ENCODE data around the gene RRP9. TPM values are rescaled to one million over a fixed set of nuclear protein-coding genes. Genes with fewer than 3 reads are reported as not detected.
A peak's percentile ranks its signal among the peaks of the same experiment; 100 is the strongest.

Gene RRP9
- total RNA-seq, 1 donor from 2014 or later, result 12.5 TPM

DNA sequence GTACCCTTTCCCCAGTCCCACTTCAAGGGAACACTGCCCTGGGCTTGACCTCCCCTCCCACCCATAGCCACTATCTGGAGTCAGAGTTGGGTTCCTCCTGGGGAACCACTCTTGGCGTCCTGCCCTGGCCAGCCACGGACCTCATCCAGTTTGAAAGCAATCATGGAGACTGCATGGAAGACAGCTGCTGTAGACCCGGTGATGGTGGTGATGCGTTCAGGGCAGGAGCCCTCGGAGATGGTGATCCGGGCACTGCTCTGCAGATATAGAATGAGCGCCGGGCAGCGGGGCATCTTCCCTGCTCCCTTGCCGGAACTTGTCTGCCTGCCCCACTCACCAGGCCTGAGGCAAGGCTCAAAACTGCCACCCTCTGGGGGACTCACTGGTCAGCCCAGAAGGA lies 18.7 kb upstream of the RRP9 start:
- H3K27me3 ChIP-seq, result no peaks in the 10 kb centered on the region
- no peak for DNase-seq (ENCODE audit: extremely low spot score in 2 of 2)
- H3K27ac ChIP-seq, result no peak overlapping the region
- intact Hi-C loops (cut with DNase I), result no loop called here
- H3K9me3 ChIP-seq, result no peaks in the 10 kb centered on the region
- peaks cover 16% of the 10 kb centered on the region for H3K4me1 ChIP-seq
- no peak overlapping the region for H3K4me3 ChIP-seq
- peaks cover 0 to 7% of the 10 kb centered on the region in 2 donors for H3K36me3 ChIP-seq
- TF ChIP-seq POLR2AphosphoS5 (IDR thresholded peaks at IDR 0.05; ENCODE audit: insufficient read depth in 1 of 2, low read depth in 1 of 2) (no peak), POLR2A (IDR thresholded peaks at IDR 0.05) (no peak)
- TF ChIP-seq, protein P1, sequence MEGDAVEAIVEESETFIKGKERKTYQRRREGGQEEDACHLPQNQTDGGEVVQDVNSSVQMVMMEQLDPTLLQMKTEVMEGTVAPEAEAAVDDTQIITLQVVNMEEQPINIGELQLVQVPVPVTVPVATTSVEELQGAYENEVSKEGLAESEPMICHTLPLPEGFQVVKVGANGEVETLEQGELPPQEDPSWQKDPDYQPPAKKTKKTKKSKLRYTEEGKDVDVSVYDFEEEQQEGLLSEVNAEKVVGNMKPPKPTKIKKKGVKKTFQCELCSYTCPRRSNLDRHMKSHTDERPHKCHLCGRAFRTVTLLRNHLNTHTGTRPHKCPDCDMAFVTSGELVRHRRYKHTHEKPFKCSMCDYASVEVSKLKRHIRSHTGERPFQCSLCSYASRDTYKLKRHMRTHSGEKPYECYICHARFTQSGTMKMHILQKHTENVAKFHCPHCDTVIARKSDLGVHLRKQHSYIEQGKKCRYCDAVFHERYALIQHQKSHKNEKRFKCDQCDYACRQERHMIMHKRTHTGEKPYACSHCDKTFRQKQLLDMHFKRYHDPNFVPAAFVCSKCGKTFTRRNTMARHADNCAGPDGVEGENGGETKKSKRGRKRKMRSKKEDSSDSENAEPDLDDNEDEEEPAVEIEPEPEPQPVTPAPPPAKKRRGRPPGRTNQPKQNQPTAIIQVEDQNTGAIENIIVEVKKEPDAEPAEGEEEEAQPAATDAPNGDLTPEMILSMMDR (IDR thresholded peaks at IDR 0.05), result no peak

DNA sequence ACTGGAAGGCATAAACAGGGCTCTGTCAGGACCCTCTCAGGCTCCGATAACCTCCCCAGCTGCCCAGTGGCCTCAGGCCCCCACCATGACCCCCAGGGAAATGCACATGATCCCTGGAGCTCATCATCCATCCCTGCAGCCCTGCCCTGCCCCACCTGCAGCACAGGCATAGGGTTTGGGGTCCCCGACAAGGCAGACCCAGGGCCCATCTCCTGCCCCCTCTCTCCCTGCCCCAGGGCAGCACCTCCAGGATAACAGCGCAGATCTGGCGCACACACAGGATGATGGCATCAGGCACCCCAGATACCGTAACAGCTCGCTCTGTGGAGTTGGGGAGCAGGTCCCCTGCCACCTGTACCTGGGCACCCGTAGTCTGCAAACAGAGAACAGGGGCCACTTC lies 17.9 kb upstream of the RRP9 start:
- H3K36me3 ChIP-seq, result peaks cover 0 to 7% of the 10 kb centered on the region in 2 donors
- H3K9me3 ChIP-seq, result no peaks in the 10 kb centered on the region
- peaks cover 15% of the 10 kb centered on the region for H3K4me1 ChIP-seq
- no peak overlapping the region for H3K27ac ChIP-seq
- H3K4me3 ChIP-seq, result no peak overlapping the region
- no peaks in the 10 kb centered on the region for H3K27me3 ChIP-seq
- intact Hi-C loops (cut with DNase I), result no loop called here
- no peak for TF ChIP-seq POLR2AphosphoS5 (IDR thresholded peaks at IDR 0.05; ENCODE audit: insufficient read depth in 1 of 2, low read depth in 1 of 2)
- TF ChIP-seq POLR2A (IDR thresholded peaks at IDR 0.05), result no peak
- no peak for DNase-seq (ENCODE audit: extremely low spot score in 2 of 2)

DNA sequence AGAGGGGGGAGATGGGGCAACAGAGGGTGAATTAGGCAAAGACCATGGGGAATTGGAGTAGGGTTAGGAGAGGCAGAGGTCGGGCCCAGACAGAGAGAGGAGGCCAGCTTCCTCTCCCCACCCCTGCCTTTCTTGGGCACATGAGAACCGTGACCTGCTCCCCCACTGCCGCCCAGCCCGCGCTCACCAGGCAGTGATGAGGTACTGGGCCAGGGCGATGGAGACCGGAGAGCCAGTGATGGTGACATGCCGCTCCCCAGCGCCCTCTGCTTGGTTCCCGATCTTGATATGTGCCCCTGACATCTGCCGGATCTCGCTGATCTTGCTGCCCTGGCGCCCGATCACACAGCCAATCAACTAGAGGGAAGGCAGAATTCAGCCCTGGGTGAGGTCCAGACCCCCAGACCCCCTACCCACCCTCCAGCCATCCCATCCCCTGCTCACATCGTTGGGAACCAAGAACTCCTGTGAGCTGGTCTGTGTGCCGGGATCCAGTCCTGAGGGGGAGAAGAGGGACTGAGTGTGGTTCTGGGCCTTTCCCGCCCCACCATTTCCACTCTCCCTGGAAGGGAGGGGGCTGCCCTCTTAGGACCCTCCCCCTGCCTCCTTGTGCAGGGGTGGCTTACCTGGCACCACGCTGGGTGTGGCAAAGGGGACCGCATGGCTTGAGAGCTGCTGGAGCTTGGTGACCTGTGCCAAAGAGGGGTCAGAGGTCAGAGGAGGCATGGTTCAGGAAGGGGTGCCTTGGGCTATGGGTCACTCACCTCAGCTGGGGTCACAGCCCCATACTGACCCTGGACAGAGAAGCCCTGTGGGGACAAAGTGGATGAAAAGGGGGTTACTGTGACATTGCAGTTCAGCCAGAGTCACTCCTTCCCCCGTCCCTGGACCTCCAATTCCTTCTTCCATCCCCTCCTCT lies 17.2 kb upstream of the RRP9 start:
- DNase-seq (ENCODE audit: extremely low spot score in 2 of 2), result no peak
- intact Hi-C loops (cut with DNase I), result no loop called here
- peaks cover 15% of the 10 kb centered on the region for H3K4me1 ChIP-seq
- H3K9me3 ChIP-seq, result no peaks in the 10 kb centered on the region
- no peaks in the 10 kb centered on the region for H3K27me3 ChIP-seq
- H3K27ac ChIP-seq, result no peak overlapping the region
- H3K4me3 ChIP-seq, result no peak overlapping the region
- TF ChIP-seq POLR2AphosphoS5 (IDR thresholded peaks at IDR 0.05; ENCODE audit: insufficient read depth in 1 of 2, low read depth in 1 of 2), result no peak
- TF ChIP-seq POLR2A (IDR thresholded peaks at IDR 0.05), result no peak
- TF ChIP-seq, protein P1 (IDR thresholded peaks at IDR 0.05), result no peak
- peaks cover 0 to 7% of the 10 kb centered on the region in 2 donors for H3K36me3 ChIP-seq

DNA sequence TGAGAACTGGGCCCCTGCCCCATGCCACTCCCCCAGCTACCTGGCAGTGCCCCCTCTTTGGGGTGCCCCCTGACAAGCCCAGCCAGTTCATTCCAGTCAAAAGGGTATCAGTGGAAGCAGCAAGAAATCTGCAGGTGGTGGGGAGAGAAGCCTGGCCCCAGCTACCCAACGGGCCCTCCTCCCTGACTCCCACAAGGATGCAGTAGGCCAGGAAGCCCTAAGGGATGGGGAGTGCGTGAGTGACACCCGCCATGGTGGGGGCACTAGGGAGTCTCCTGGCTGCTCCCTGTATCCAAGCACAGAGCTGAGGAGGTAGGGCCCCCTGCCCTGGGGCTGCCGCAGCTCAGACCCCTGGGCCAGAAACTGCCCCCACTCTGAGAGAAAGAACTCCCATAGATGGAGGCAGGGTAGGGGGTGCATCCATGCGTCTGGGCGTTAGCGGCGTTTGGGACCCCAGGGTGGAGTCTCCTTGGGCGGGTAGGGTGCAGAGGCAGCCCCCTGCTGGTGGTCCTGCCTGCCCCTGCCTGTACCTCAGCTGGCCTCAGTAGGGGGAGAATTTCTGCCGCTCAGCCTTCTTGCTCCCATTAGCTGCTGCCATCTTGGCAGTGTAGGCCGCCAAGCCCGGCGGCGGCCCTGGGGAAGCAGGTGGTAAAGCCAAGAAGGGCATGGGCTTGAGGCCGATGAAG lies 16.0 kb upstream of the RRP9 start:
- H3K4me3 ChIP-seq, result no peak overlapping the region
- TF ChIP-seq, protein P1 (IDR thresholded peaks at IDR 0.05), result no peak
- TF ChIP-seq POLR2A (IDR thresholded peaks at IDR 0.05) (no peak), POLR2AphosphoS5 (IDR thresholded peaks at IDR 0.05; ENCODE audit: insufficient read depth in 1 of 2, low read depth in 1 of 2) (no peak)
- no peak overlapping the region for H3K27ac ChIP-seq
- no peaks in the 10 kb centered on the region for H3K27me3 ChIP-seq
- no peaks in the 10 kb centered on the region for H3K9me3 ChIP-seq
- intact Hi-C loops (cut with DNase I), result no loop called here
- H3K4me1 ChIP-seq, result peaks cover 15% of the 10 kb centered on the region
- DNase-seq (ENCODE audit: extremely low spot score in 2 of 2), result no peak
- peaks cover 0 to 7% of the 10 kb centered on the region in 2 donors for H3K36me3 ChIP-seq

DNA sequence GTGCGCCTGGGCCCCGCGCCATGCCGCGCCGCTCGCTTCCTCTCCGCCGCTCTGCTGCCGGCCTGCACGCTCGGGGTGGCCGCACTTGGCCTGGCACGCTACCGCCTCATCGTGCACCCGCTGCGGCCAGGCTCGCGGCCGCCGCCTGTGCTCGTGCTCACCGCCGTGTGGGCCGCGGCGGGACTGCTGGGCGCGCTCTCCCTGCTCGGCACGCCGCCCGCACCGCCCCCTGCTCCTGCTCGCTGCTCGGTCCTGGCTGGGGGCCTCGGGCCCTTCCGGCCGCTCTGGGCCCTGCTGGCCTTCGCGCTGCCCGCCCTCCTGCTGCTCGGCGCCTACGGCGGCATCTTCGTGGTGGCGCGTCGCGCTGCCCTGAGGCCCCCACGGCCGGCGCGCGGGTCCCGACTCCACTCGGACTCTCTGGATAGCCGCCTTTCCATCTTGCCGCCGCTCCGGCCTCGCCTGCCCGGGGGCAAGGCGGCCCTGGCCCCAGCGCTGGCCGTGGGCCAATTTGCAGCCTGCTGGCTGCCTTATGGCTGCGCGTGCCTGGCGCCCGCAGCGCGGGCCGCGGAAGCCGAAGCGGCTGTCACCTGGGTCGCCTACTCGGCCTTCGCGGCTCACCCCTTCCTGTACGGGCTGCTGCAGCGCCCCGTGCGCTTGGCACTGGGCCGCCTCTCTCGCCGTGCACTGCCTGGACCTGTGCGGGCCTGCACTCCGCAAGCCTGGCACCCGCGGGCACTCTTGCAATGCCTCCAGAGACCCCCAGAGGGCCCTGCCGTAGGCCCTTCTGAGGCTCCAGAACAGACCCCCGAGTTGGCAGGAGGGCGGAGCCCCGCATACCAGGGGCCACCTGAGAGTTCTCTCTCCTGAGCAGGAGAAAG lies 14.4 kb upstream of the RRP9 start:
- intact Hi-C loops (cut with DNase I), result no loop called here
- Histone ChIP-seq H3K4me3 (peak overlapping the region; percentile 39 to 66), H3K27ac (peak overlapping the region; percentile 30), H3K27me3 (no peaks in the 10 kb centered on the region), H3K36me3 (peaks cover 0 to 7% of the 10 kb centered on the region in 2 donors), H3K4me1 (peaks cover 15% of the 10 kb centered on the region), H3K9me3 (no peaks in the 10 kb centered on the region)
- DNase-seq (ENCODE audit: extremely low spot score in 2 of 2), result no peak
- TF ChIP-seq, protein P1 (IDR thresholded peaks at IDR 0.05), result no peak
- peak in 1 of 2 donors; percentile 45 for TF ChIP-seq POLR2AphosphoS5 (IDR thresholded peaks at IDR 0.05; ENCODE audit: insufficient read depth in 1 of 2, low read depth in 1 of 2)
